GM21447 (cell line): ENCODE measurements around the gene TLCD1.
A peak's percentile ranks its signal among the peaks of the same experiment; 100 is the strongest.
"Not testable (repeated sequence)": the region's sequence is repeated elsewhere in the genome, so short reads cannot be mapped to it uniquely, and the experiment has no call there.

ENCODE experiments used
- ATAC-seq: cut with Tn5 transposase; IDR thresholded peaks from one replicate; pipeline ENCODE4 v1.9.1; 2021; ENCODE audit not compliant: unreplicated experiment

The TLCD1 gene

DNA sequence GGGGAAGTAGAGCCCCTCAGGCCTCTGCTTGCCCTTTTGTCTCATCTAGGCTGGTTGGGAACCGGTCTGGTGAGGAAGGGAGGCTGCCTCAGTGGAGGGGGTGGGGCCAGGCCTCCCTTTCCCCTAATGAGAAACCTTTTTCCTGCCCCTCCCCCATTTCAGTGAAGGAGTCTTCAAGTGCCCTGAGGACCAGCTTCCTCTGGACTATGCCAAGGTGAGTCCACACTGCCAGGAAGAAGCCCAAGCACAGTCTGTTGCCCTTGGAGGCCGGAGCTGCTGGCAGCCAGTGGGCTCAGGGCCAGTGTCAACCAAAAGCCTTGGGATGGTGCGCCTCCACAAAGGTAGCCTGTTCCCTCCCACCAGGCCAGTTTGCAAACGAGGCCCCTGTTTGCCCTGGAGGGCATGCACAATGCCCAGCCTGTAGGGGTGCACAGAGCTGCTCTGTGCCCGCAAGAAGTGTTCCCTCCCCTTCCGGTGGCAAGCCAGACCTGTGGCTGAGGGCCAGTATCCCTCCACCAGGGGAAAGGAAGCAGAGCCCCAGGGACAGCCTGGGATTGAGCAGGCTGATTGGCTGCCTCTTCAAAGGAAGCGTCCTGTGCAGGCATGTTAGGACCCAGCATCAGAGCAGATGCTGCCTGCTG lies 21.1 kb upstream of the TLCD1 start:
- ATAC-seq: no peak

DNA sequence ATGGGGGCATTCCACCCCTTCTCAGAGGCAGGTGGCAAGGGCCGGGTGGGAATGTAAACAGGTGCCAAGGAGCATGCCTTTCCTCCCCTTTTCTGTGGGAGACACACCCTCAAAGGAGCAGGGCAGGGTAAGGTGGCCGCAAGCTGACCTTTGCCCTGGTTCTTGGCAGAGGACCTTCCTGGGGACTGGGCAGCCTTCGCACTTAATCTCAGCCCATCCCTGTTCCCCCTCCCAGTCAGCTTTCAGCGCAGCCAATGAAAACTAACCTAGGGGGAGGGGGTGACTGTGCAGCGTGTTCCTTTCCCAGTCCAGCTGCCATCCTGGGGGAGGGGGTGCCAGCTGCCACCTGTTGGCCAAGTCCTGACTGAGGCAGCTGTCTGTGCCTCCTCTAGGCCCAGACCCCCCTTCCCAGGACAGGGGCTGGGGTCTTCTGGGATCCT lies 20.6 kb upstream of the TLCD1 start:
- ATAC-seq: no peak

DNA sequence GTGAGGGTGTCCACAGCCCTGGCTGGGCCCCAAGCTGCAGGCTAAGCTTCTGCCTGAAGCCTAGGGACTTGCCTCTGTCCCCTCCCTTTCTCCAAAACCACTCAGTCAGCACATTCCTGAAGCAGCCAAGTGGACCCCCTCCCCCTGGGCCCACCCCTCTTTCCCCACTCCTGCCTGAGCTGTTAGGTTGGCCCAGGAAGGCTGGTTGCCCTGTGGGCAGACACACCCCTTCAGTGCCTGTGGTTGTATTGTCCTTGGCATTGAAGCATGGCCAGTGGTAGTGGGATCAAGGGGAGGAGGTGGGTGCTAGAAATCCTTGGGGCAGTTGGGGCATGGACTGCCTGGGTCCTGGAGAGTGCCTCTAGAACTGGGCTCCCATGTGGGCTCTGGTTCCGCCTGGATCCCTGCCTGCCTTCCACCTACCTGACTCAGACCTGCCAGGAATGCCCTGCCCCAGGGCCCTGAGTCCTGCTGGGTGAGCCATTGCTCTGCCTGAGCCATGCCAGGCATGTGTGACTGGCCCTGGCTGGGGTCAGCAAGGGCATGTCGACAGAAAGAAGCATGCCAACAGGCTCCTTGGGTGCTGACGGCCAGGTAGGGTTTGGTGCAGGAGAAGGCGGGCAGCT lies 19.9 kb upstream of the TLCD1 start:
- no peak for ATAC-seq

DNA sequence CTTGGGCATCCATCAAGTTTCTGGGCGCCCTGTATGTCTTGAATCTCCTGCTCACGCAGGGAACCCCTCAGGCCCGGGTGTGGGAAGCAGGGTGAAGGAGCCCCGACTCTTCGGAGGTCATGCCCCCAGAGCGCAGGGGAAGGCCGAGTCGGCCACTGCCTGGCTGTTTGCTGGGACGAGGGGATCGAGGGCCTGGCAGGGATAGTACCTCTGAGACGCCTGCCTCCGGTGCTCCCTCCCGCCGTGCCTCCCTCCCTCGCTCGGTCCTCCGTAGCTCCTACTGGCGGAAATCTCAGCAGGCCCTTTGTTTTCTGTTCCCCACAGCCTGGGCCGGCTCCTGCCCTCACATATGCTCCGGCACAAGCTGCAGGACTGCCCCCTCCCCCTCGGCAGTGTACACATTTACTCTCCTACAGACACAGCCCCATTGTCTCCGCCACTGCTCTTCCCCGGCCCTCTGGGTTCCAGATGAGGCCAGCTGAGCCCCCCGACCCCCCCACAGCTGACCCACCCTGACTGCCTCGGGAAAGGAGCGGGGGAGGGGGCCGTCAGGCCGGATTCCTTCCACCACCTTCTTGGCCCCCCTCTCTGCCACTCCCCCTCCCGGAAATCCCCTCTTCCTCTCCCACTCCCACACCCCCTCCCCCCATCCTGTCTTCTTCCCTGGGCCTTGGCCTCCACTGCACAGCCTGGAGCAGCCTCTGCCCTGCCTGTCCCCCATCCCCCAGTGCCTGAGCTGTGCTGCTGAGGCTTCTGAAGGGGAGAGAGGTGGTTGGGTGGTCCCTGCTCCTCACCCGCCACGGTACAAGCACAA lies 19.1 kb upstream of the TLCD1 start:
- ATAC-seq: no peak

DNA sequence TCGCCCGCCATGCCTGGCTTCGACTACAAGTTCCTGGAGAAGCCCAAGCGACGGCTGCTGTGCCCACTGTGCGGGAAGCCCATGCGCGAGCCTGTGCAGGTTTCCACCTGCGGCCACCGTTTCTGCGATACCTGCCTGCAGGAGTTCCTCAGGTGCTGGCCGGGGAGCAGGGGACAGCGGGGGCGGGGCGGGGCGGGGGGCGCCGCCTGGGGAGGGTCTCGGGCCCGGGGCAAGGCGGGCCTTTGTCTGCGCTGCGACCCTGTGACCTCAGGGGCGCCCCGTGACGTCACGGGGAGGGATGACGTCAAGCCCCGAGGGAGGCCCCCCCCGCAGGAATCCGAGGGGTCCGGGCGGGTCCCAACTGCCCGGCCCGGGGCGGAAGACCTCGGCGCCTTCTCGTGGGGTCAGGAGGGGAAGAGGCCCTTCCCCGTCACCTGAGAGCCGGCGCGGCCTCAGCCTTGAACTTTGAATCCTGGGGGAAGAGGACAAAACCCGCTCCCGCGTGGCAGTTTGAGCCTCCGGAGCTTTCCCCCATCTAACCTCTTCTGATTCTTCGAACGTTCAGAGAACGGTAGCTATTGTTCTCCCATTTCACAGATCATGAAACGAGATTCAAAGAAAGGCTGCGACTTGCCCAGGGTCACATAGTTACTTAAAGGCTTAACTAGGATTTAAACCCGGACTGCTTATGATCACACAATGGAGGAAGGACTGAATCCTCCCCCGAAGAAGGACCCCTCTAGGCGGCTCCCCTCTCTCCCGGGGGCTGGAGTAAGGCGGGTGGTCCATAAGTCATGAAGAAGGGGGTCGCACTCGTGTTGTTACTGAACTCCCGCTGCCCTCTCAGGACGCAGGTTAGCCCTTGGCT lies 18.3 kb upstream of the TLCD1 start:
- peak; percentile 18 for ATAC-seq

DNA sequence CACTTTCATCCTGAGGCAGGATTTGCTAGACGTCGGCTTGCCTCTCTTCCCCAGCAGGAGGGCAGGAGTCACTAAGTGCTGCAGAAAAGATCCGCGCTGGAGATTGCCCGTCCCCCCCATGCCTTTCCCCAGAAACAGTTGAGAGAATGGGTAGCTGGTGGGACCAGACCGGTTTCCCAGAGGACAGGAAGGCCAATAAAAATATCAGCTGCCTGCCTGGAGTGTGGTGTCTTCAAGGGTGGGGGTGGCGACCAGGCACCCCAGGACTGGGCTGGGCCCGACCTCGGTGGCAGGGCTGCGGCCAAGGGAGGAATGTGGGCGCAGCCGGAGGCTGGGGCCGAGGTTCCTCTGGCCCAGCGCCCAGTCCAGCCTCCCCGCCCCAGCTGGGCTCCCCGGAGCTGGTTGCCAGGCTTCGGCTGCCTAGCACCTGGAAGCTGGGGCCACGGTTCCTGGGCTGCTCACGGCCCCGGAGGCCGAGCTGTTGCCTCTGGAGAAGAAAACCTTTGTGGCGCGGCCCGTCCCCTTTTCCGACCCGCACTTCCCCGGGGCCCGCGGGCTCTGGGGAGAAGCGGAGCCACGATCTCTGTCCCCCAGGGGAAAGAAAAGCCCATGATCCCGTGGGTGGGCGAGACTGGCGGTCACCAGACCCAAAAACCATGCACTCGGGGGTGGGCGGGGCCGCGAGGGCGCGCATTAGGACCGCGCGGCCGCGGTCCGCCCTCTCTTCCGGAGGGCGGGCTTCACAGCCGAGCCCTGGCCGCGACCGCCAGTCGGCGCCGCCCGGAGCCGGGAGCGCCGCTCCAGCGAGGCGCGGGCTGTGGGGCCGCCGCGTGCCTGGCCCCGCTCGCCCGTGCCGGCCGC lies 17.4 kb upstream of the TLCD1 start, which contains the start of gene TRAF4:
Gene TRAF4 (plus strand): TSS at position 769 of the 861 bp plus-strand sequence. CDS start 102 bp downstream, outside the sequence.
- peak; percentile 46 for ATAC-seq

DNA sequence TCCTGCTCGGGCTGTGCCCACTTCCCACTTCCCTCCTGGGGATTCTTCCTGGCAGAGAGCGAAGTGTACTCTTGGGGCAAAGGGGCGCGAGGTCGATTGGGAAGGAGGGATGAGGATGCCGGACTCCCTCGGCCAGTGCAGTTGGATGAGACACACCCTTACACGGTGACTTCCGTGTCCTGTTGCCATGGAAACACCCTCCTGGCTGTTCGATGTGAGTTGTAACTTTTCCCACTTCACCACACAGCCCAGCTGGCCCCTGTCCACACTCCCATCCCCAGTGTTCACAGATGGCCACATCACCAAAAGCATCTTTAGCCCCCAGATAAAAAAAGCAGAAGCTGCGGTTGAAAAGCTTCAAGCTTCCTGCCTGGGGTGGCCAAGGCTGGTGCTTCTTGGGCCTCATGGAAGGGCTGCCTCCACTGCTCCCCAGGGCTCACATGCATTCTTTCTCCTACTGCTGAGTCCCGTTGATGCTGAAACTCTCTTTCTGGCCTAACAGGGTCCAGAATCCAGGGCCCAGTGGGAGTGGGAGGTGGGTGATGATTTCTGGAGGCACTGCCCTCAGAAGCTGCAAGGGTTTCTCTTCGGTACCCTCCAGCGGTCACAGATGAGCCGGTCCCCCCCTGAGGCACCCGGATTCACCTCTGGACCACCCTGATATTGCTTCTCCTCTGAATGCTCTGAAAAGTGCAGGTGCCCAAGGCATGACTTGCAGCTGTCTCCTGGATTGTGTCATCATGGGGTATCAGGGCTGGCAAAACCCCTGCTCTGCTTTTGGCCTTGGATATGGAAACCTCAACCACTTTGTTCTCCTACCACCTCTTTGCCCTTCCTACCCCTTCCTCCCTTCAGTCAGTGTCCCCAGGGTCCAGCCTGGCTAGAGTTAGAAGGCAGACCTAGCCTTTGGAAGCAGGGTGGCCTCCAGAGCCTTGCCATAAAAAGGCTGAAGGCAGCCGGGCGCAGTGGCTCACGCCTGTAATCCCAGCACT lies 15.6 kb upstream of the TLCD1 start:
- no peak for ATAC-seq

DNA sequence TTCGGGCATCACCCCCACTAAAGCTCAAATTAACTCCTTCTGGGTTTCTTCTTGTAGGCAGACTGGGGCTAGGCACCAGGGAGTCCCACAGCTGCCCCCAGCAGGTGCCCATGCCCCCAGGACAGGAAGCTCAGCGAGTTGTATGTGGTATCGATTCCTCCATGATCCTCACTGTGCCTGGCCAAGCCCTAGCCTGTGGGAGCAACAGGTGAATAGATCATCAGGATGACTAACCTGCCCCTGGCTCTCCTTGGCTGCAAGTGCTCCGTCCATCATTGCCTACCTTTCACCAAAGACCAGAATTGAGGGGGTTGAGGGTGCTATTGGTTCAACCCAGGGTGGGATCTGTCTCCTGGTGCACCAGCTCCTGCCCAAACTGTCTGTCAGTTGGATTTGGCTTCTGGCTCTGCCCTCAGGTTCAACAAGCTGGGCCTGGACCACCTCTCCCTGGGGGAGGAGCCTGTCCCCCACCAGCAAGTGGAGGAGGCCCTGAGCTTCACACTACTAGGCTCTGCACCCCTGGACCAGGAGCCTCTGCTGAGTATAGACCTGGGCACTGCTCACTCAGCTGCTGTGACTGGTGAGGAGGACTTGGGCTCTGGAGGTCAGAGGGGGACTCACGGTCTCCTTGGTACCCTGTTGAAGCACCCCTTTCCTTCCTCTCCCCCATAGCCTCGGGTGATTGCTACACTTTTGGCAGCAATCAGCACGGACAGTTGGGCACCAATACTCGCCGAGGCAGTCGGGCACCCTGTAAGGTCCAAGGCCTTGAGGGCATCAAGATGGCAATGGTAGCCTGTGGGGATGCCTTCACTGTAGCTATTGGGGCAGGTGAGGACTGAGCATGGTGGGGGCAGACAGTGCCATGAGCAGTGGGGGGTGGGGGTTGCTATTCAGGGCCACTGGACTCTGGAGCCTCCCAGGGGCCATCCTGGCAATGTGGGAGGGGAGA lies 14.6 kb upstream of the TLCD1 start:
- no peak for ATAC-seq

DNA sequence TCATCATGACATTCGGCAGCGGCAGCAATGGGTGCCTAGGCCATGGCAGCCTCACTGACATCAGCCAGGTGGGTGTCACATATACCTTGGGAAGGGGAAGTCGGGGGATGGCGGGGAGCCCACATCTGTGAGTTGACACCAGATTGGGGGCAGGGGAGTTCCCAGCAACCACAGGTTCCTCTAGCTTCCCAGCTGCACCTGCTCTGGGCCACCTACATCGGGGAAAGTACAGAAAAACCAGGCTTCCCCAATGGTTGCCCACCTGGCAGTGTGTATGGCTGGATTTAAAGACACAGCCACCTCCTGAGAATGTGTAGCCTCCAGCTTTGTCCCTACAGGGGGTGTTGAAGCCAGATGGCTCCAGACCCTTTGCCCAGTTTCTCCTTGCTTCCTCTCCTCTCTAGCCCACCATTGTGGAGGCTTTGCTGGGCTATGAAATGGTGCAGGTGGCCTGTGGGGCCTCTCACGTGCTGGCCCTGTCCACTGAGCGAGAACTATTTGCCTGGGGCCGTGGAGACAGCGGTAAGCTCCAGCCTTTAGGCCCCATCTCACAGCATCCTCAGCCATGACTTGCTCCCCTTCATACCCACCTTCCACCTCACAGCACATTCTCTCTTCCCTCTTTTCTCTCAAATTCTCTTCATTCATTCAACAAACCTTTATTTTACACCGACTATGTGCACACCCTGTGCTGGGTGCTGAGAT lies 12.8 kb upstream of the TLCD1 start:
- ATAC-seq: no peak

DNA sequence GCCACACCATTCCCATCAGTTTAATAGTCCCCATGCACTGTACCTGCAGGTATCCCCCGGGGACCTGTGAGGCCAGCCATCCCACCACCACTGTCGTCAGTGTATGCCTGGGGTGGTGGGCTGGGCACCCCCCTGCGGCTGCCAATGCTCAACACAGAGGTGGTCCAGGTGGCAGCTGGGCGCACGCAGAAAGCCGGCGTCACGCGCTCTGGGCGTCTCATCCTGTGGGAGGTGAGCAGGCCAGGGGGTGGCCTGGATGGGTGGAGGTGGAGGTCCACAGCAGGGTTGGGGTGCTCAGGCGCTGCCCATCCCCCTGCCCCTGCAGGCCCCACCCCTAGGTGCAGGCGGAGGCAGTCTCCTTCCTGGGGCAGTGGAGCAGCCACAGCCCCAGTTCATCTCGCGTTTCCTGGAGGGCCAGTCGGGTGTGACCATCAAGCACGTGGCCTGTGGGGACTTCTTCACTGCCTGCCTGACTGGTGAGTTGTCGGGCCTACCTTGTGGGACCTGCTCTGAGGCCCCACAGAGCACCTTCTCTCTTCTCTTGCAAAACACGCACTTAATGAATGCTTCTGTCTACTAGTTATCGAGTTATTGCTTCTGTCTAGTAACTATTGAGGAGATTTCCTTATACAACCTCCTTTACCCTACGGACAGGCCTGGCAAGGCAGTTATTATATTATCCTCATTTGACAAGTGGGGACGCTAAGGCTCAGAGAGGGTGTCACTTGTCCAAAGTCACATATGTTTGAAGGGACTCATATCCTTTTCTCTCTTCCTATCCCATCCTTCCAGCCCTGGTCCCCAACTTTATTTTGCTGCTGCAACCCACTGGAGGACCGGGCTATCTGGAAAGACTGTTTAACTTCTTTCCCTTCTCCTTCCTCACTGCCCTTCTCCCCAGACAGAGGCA lies 12.0 kb upstream of the TLCD1 start:
- ATAC-seq: peak; percentile 68

DNA sequence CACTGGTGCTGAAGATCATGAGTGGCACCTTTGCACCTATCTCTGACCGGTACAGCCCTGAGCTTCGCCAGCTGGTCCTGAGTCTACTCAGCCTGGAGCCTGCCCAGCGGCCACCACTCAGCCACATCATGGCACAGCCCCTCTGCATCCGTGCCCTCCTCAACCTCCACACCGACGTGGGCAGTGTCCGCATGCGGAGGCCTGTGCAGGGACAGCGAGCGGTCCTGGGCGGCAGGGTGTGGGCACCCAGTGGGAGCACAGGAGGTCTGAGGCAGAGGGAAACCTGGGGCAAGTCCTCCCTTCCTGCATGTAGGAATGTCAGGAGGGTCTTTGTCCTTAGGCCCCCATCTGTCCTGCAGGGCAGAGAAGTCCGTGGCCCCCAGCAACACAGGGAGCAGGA lies 11.3 kb upstream of the TLCD1 start:
- no peak for ATAC-seq

DNA sequence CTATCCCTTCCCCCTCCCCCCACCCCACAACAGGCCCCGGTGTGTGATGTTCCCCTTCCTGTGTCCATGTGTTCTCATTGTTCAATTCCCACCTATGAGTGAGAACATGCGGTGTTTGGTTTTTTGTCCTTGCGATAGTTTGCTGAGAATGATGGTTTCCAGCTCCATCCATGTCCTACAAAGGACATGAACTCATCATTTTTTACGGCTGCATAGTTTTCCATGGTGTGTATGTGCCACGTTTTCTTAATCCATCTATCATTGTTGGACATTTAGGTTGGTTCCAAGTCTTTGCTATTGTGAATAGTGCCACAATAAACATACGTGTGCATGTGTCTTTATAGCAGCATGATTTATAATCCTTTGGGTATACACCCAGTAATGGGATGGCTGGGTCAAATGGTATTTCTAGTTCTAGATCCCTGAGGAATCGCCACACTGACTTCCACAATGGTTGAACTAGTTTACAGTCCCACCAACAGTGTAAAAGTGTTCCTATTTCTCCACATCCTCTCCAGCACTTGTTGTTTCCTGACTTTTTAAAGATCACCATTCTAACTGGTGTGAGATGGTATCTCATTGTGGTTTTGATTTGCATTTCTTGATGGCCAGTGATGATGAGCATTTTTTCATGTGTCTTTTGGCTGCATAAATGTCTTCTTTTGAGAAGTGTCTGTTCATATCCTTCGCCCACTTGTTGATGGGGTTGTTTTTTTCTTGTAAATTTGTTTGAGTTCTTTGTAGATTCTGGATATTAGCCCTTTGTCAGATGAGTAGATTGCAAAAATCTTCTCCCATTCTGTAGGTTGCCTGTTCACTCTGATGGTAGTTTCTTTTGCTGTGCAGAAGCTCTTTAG lies 10.1 kb upstream of the TLCD1 start:
- ATAC-seq: not testable (repeated sequence)

DNA sequence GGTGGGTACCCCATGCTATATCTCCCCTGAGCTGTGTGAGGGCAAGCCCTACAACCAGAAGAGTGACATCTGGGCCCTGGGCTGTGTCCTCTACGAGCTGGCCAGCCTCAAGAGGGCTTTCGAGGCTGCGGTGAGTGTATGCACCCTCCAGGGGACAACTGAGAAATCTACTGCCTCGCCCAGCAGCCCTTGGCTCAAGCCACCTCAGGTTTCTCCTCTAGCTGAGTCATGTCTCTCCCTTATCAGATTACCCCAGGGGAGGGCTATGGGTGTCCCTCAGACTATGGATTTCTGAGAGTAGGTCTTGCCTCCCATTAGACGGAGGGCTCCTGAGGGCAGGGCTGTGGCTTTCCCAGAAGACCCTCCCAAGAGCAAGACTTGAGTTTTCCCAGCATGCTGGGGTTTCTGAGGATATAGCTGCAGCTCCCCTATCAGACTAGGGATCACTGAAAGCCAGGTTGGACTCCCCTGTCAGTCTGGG lies 9.2 kb upstream of the TLCD1 start:
- no peak for ATAC-seq

DNA sequence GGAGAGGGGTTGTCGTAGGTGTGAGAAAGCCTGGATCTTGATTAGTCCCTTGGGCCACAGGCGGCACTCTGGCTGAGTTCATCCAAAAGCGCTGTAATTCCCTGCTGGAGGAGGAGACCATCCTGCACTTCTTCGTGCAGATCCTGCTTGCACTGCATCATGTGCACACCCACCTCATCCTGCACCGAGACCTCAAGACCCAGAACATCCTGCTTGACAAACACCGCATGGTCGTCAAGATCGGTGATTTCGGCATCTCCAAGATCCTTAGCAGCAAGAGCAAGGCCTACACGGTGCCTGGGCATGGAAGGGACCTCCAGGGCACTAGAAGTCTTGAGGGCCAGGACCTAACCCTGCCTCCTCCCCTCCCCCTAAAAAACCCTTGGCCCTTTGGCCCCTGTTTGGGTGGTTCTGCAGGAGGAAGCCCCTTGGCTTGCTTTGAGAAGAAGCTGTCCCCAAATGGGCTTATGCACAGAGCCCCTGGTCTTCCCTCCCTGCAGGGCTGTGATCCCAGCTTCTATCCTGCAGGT lies 8.7 kb upstream of the TLCD1 start:
- no peak for ATAC-seq

DNA sequence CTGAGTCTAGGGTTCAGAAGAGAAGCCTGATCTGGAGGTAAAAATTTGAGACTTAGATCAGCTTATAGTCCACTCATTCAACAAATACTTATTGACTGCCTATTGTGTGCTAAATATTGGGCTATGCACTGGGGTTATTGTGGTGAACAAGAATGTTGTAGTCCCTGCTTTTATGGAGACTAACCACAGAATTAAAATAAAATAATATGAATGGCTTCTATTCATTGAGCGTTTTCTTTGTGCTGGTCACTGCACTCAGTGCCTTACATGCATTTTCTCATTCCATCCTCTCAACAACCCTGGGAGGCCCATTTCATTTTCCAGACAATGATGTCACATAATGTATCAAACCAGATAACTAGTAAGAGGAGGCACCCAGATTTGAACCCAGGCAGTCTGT lies 7.3 kb upstream of the TLCD1 start:
- ATAC-seq: no peak
